M059J (cell line): ENCODE data around the gene THBS2. TPM values are rescaled to one million over a fixed set of nuclear protein-coding genes. Genes with fewer than 3 reads are reported as not detected.
"Not testable (repeated sequence)": the region's sequence is repeated elsewhere in the genome, so short reads cannot be mapped to it uniquely, and the experiment has no call there.

ENCODE experiments used
- DNase-seq: peaks from one replicate; pipeline ENCODE4 v3.0.0-alpha.2; 2012; ENCODE audit warnings: low read depth
- total RNA-seq: library from RNA; depleted of rRNA; stranded (reverse); fragments of >200 nt; shearing (Covaris generic); gene quantifications from 2 replicates; pipeline ENCODE4 v1.2.3, GENCODE V29; 2014

The THBS2 gene
- total RNA-seq, 1 experiment from 2014 or later: 164 TPM

DNA sequence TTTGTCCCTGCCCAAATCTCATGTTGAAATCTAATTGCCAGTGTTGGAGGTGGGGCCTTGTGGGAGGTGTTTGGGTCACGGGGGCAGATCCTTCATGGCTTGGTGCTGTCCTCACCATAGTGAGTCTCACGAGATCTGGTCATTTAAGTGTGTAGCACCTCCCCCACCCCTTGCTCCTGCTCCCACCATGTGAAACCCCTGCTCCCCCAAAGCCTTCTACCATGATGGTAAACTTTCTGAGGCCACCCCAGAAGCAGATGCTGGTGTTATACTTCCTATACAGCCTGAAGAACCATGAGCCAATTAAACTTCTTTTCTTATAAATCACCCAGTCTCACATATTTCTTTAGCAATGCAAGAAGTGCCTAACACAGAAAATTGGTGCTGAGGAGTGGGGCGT is 19.9 kb upstream of the THBS2 start:
- DNase-seq: no peak

DNA sequence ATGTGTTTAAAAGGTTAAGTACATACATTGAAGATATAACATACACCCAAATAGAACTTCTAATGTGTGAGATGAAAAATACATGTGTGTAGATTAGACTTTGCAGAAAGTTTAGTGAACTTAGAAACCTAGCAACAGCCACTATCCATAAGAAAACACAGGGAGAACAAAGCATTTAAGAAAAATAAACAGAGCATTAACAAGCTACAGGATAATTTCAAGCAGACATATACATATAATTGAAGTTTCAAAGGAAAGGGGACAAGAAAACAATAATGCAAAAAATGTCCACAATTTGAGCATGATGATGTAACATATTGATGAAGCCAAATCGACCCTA is 18.2 kb upstream of the THBS2 start:
- DNase-seq: no peak

DNA sequence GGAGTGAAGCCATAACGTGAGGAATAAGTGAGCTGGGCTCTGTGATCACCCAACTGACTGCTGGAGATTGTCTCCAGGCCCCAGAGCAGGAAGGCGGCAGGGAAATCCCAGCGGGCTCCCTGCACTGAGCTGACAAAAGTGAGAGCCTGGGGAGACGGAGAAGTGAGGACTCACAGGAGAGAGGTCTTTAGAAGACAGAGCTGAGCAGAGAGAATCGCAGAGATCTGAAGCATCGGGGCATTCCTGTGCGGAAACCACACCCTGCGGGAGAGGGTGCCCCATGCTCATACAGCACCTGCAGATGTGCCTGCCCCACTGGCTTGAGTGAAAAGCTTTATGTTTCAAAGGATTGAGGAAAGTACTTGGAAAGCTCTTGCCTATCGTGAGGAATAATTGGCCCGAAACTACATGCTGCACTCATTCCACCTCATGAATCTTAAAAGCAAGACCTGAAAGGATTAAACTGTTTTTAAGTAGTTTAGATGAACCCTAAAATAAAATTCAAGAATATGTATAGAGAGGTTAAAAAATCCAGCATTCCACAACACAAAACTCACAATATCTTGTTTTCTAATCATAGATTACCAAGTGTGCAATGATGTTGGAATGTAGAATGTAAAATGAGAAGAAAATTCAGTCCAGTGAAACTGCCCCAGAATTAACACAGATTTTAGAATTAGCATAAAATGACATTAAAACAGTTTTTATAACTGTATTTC is 17.7 kb upstream of the THBS2 start:
- no peak for DNase-seq

DNA sequence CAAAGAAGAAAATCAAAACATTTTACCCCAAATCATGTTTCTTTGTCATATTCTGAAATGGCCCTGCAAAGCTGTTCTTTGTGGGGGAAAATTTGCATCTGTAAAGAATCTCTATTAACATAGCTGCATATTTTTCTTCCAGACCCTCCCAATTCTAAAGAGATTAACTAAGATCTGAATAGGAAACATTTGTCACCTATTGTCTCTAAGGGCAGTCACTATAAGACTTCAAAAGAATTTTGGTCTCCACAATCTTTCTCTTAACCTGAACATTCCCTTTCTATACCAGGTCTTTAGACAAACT is 16.4 kb upstream of the THBS2 start:
- DNase-seq: not testable (repeated sequence)

DNA sequence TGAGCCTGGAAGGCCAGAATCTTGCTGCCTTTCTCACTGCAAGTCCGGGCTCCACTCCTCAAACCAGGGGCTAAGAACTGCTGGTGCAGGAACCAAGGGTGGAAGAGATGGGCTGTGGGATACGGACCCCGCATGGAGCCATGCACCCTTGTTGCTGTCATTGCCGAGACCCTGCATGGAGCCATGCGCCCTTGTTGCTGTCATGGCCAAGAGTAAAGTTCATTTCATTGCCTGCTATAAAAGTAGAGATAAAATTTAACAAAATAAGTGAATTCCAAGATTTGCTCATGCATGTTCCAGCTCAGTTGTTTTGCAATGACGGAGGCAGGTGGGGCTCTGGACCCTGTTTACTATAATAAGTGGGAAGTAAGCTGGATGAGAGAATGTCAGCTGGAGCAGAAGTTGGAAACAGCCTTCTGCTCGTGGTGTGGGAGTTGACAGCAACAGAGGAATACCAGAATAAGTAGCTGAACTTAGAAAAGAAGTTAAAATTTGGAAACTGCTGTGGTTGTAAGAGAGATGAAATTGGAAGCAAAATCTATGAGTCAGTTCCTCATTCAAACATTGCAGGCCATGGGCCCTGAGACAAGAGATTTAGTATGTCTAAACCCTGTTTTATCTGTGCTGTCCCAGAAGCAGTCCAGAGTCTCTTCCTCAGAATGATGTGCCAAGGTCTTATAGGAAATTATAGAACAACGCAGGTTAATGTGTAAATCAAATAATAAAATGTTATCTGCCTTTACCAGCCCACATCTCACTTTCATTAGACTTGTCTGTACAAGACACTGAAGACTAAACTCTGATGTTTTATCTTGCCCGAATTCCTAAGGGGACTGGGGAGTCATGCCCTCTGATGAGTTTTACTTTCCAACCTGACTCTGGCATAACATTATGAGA is 15.8 kb upstream of the THBS2 start:
- peak; percentile 28 for DNase-seq

DNA sequence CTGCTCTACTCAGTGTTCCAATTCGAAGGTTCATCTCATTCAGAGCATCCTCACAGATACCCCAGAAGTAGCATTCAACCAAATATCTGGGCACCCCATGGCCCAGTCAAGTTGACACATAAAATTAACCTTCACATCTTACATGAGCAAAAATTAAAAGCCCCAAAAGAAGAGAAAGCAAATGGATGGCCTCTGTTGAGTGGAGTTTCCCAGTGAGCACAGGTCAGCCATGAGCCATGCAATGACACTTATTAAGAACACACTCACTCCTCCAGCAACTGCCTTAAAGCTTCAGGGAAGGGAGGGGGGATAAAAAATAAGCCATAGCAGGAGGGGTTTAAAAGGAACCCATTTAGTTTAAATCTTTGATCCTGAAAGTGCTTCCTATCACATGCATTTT is 14.6 kb upstream of the THBS2 start:
- DNase-seq: no peak

DNA sequence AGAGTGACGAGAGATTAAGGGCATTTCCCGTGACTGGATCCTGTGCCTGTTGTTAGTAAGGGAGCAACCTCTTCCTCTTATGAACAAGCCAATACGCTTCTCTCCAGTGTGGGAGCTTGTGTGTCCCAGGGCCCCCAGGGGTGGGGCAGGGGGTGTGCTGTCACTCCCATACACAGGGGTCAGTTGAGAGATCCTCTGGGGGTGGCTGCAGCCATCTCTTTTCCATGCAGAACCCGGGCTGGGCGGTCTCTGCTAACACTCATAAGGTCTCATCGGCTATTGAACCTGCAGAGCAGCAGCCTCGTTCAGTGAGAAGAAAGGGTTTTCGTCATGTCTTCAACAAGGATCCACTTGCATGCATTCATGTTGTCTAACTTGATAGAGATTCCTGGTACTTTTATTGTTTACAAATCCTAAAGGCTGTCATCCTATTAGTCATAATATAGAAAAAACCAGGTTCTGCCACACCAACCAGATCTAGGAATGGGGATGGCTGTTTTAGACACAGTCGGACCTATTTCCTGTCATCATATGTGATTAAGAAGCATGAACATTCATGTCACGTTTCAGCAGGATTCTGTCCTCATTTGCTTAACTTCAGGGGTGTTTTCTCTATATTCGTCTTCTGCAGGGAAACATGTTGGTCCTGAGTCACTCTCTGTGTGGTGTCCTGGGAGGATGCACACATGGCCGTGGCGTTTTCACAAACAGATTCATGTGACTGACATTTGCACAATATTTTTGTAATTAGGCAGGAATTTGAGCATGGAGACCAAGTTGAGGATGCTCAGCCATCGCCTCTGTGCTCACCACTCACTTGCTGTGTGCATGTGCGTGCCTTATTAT is 13.3 kb upstream of the THBS2 start:
- DNase-seq: peak; percentile 70

DNA sequence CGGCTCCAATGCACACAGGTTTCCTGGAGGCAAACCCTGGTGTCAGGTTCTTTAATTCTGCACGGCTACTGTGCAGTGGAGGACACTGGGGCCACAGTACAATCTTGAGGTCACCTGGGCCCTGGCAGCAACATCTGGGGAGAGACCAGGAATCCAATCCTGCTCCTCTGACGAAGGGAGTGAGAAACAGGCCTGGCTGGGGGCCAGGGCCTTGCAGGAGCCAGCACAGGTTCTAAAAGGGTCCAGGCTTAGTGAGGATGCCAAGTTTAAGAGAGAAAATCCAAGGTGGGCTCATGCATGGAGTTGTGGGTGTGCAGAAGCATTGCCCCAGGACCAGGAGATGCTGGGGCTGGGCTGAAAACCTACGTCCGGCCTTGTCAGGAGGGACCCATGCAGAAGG is 12.6 kb upstream of the THBS2 start:
- DNase-seq: no peak

DNA sequence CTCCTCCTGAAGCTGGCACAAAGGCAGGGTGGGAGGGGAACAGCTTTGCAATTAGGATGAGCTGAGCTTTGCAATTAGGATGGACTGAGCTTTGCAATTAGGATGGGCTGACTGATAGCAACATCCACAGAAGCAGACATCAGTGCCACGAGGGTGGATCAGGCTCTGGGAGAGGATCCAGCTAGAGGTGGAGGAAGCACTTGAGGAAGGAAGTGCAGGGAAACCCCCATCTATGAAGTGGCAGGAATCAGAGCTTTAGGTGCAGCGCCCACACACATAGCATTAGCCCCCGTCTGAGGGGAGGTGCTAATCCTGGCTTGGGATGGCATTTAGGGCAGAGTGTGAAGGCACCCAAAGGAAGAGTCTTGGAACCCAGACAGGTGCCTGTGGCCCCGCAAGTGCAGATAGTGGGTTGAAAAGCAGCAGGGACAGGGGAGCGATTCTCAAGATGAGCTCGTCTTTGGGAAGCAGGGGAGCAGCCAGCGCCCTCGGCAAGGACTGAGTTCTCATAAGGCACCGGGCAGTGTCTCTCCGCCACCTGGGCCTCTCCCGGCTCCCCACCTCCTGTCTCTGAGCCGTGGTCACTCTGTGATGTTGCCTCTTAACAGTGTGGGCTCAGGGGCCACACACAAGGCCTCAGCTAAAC is 12.0 kb upstream of the THBS2 start:
- no peak for DNase-seq

DNA sequence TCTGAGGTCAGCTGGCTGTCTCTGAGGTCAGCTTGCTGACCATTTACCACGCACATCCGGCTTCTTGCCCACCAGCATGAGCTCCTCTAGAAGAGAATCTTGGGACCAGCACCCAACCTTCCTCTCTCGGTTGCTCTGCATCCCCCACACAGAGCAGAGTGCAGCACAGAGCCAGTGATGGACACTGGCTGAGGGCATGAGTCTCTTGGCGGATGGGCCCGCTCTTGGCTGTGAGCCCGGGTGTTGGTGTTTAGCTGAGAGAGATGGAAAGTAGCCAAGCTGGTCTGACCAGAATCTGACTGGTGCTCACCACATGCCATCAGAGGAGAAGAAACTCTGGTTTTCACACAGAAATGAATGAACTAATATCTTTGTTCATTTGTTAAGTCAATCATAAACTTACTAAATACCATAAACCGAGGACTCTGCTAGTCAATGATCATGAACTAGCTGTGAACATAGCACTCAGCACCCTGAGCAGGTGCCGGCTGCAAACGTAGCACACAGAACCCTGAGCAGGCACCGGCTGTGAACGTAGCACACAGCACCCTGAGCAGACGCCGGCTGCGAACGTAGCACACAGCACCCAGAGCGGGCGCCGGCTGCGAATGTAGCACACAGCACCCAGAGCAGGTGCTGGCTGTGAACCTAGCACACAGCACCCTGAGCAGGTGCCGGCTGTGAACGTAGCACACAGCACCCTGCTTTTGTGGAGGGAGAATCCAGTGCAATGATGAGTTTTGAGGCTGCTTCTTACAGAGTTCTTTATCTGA is 10.4 kb upstream of the THBS2 start:
- DNase-seq: peak; percentile 95

DNA sequence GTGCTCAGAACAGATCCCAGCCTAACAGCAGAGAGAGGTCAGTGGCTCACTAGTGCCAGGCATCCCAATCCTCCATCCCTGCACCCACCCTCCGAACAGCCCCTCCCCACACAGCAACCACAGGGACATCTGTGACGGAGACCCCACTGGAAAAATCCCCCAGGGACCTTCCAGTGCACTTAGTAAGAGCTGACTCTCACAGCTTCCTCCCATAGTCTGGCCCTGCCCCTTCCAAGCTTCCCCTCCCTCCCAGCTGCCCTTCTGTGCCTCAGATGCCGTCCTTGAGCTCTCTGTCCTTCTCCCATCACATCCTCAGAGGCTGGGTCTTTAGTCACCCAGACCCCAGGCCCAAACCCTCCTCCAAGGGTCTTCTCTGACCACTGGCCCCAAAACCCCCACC is 9.7 kb upstream of the THBS2 start:
- peak; percentile 14 for DNase-seq

DNA sequence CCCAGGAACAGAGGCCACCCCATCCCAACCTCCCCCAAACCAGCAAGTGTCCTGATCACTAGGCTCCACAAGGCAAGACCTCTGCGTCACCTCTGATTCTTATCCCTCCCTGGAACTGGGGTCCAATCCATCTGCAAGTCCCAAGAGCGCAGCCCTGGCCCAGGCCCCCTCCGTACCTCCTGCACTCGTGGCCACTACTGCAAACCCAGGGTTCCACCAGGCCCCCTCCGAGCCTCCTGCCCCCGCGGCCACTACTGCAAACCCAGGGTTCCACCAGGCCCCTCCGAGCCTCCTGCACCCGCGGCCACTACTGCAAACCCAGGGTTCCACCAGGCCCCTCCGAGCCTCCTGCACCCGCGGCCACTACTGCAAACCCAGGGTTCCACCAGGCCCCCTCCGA is 9.0 kb upstream of the THBS2 start:
- DNase-seq: not testable (repeated sequence)

DNA sequence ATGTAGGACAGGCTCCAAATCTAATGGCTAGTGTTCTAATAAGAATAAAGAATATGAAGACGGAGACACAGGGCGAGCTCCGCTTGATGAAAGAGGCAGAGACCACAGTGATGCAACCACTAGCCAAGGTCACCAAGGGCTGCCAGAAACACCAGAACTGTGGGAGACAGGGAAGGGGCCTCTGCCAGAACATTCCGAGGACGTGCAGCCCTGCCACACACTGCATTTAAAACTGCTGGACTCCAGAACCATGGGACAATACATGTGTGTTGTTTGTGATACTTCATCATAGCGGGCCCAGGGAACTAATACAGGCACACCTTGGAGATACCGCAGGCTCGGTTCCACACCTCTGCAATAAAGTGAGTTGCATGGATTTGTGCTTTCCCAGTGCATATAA is 2.9 kb upstream of the THBS2 start:
- DNase-seq: no peak

DNA sequence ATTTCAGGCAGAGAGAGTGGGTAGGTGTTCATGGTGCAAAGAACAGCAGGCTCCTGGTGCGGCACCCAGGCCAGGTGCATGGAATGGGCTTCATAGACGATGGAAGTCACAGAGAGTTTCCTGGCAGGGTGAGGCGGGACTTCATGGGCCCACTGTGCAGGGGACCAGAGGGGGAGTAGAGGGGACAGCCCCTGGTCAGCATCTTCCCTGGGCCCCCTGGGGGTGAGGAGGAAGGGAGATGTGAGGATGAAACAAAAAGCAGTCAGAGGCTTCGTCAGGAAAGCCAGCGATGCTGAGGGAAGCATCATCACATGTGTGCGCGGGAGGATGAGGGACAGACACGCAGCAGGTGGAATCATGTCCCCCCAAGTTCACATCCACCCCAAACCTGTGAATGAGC is 2.4 kb upstream of the THBS2 start:
- no peak for DNase-seq

DNA sequence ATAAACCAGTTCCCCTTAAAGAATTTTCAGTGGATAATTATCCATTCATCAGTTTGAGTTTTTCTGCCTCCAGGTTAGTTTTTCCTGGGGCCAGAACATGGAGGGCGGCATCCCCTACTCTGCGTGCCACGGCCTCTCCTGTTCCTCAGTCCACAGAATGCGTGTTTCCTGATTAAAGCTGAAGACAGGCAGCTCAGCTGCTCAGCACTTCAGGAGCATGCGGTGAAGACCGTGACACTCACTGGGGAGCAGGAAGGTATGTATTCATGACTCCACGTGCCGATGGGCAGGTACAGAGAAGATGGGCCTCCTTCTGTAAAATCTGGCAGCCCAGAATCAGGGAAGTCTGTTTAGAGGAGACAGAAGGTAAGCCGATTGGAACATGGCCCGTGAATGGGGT is 2.0 kb upstream of the THBS2 start:
- no peak for DNase-seq

DNA sequence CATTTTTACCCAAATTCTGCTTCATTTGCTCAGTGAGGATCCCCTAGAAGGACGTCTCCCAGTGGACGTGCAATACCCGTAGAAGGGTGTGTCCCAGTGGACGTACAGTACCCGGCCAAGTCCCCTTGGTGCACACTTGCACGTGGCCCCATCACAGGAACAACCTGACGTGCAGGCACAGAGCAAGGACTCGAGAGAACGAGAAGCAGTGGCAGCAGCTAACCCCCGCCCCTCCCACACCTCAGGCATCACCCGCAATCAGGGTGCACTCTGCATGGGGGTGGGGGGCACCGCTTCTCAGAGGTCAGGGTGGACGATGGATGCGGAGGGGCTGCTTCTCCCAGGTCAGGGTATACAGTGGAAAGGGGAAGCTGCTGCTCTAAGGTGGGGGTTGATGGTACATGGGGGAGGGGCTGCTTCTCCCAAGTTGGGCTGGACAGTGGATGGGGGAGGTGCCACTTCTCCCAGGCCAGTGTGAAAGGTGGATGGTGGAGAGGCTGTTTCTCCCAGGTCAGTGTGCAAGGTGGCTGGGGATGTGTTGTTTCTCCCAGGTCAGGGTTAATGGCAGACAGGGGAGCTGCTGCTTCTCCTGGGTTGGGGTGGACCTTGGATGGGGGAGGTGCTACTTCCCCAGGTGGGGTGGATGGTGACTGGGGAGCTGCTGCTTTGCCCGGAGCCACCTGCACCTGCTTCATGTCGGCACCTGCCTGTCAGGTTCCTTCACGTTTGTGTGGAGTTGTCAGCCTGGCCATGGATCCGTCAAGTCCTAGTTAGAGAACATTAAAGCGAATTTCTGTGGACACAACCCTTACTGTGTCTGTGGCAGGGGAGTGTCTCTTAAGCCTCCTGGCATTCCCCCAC is 1.0 kb upstream of the THBS2 start:
- DNase-seq: no peak

DNA sequence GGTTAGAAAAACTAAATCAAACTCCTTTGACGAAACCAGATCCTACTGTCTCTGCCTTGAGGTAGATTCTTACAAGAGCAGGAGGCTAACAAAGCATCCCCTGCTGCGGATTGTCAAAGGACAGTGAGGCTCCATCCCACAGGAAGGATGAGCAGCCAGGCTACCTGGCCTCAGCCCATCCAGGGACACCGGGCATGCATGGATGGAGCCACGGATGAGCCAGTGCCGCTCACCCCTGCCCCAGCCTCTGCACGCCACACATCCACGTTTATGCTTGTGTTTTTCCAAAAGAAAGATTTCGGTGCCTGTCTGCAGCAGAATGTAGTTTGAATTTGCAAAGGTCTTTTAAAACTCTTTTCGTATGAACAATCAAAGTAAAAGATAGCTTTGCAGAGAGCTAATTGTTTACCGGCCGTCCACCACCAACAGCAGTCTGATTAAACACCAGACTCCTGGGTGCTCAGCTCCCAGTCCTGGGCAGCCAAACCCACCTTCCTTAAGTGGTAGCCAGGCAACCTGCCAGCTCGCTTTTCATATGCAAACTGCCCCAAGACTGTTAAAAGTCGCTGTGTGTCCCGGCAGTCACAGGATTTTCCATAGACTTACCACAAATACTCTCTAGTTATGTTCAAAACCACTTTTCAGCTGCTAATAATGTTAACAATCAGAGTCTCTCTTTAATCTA is 999 bp downstream of the THBS2 start:
- DNase-seq: peak; percentile 68

DNA sequence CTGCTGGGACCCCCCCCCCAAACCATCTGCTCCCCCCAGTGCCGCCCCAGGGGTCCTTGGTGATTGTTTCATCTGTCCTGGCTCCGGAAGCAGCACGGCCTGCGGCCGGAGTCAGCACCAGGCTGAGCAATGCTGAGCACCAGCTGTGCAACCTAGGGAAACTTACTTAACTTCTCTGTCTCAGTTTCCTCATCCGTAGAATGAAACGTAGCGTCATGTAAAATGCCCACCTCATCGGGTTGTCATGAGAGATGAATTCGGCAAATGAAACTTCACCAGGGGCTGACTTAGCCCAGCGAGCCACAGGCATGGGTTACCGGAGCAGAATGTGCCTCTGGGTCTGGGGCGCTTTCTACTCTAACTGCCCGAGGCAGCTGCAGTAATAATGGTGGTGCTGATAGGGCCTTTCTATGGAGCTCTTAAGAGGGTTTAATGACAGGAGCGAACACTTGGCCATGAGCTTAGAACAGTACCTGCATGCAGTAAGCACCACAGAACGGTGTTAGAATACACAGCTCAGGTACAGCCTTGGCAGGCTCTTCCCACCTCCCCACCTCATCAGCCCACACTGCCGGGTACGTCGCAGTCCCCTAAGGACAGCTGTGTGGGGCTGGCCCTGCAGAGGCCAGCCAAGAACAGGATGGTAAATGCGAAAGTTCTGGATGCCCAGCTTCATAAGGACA is 1.7 kb downstream of the THBS2 start:
- DNase-seq: peak; percentile 27

DNA sequence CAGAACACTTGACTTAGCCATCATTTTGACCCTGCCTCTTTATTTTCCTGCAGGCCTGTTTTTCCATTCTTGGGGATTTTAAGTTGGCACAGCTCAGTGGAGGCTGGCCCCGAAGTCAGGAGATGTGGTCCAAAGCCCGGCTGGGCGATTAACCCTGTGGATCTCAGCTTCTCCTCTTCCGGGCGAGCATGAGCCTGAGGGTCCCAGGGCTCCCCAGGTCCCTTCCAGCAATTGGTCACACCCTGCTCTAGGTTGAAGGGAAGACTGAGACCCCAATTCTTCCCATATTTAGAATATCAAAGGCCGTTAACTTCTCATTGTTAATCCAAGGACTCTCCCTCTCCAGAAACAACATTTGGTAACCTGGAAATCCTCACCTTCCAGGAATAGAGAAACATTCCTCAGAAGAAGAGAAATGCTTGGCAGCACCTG is 2.3 kb downstream of the THBS2 start:
- peak; percentile 38 for DNase-seq
